Measurements from ENCODE around the gene COX8A. TPM values are rescaled to one million over a fixed set of nuclear protein-coding genes. Genes with fewer than 3 reads are reported as not detected.

COX8A gene
- total RNA-seq, 1 experiment from 2014 or later, result 587 TPM

GRCh38 chr11:64009710-64010109, 35.3 kb downstream of the COX8A start (continued):
- no peak for TF ChIP-seq PREB (CRISPR knock-in tag; IDR thresholded peaks at IDR 0.05; ENCODE audit: borderline replicate concordance)
- no peak for TF ChIP-seq ARID4B (CRISPR knock-in tag; IDR thresholded peaks at IDR 0.05; ENCODE audit: borderline replicate concordance)
- TF ChIP-seq CREM (CRISPR knock-in tag; IDR thresholded peaks at IDR 0.05), result no peak
- TF ChIP-seq AR (CRISPR knock-in tag; IDR thresholded peaks at IDR 0.05), result no peak
- TF ChIP-seq ATF2 (CRISPR knock-in tag; IDR thresholded peaks at IDR 0.05; ENCODE audit: borderline replicate concordance, low read depth), result no peak
- TF ChIP-seq ZNF232 (CRISPR knock-in tag; IDR thresholded peaks at IDR 0.05), result no peak
- no peak for TF ChIP-seq FOXK1 (CRISPR knock-in tag; IDR thresholded peaks at IDR 0.05)
- TF ChIP-seq ZNF425 (CRISPR knock-in tag; conservative IDR thresholded peaks at IDR 0.05), result no peak
- no peak for TF ChIP-seq GTF2I (CRISPR knock-in tag; conservative IDR thresholded peaks at IDR 0.05)
- no peak for TF ChIP-seq ERG (CRISPR knock-in tag; IDR thresholded peaks at IDR 0.05)
- no peak for TF ChIP-seq NR3C1 (CRISPR knock-in tag; conservative IDR thresholded peaks at IDR 0.05; ENCODE audit: low read depth)
- no peak for TF ChIP-seq ZBTB21 (CRISPR knock-in tag; IDR thresholded peaks at IDR 0.05; ENCODE audit: borderline replicate concordance)

- Mint-ChIP-seq H3K4me1 (peaks cover 15% of the 10 kb centered on the region), H3K36me3 (peaks cover 8% of the 10 kb centered on the region), H3K9me3 (peaks cover 14% of the 10 kb centered on the region), H3K4me3 (no peak overlapping the region), H3K27ac (no peak overlapping the region), H3K27me3 (ENCODE audit: low read depth) (peaks cover 97% of the 10 kb centered on the region)
- CTCF ChIA-PET, result no interaction called here
- TF ChIP-seq RORB (CRISPR knock-in tag; IDR thresholded peaks at IDR 0.05) (no peak), CREB1 (CRISPR knock-in tag; IDR thresholded peaks at IDR 0.05) (no peak)
- ATAC-seq, result no peak
- no peak for DNase-seq (ENCODE audit: low spot score)
- POLR2A ChIA-PET, result no interaction called here
Measured at GRCh38 chr11:64010783-64011182, 36.4 kb downstream of the COX8A start.
